ENCODE results near the gene LRRC75A.

Gene LRRC75A

GRCh38 chr17:16472539-16472938 lies 19.5 kb downstream of the LRRC75A start:
- no peak for DNase-seq (ENCODE audit: low read depth, low spot score)

- no peak for DNase-seq (ENCODE audit: low read depth, low spot score)
Observed at GRCh38 chr17:16471295-16471694, 20.7 kb downstream of the LRRC75A start.

GRCh38 chr17:16470265-16470664 lies 21.7 kb downstream of the LRRC75A start:
- no peak for DNase-seq (ENCODE audit: low read depth, low spot score)

- DNase-seq (ENCODE audit: low read depth, low spot score) = no peak
Observed at GRCh38 chr17:16468428-16468992, 23.5 kb downstream of the LRRC75A start.

- DNase-seq (ENCODE audit: low read depth, low spot score) = no peak
Observed at GRCh38 chr17:16467886-16468285, 24.1 kb downstream of the LRRC75A start.

- no peak for DNase-seq (ENCODE audit: low read depth, low spot score)
Observed at GRCh38 chr17:16467044-16467443, 24.9 kb downstream of the LRRC75A start.

GRCh38 chr17:16466407-16466806 lies 25.6 kb downstream of the LRRC75A start:
- DNase-seq (ENCODE audit: low read depth, low spot score) = no peak

- DNase-seq (ENCODE audit: low read depth, low spot score) = no peak
Observed at GRCh38 chr17:16465861-16466338, 26.1 kb downstream of the LRRC75A start.

- DNase-seq (ENCODE audit: low read depth, low spot score) = no peak
Observed at GRCh38 chr17:16465052-16465312, 27.0 kb downstream of the LRRC75A start.

- DNase-seq (ENCODE audit: low read depth, low spot score) = no peak
Observed at GRCh38 chr17:16464303-16465051, 27.5 kb downstream of the LRRC75A start.

GRCh38 chr17:16463358-16464302 lies 28.4 kb downstream of the LRRC75A start:
- no peak for DNase-seq (ENCODE audit: low read depth, low spot score)

GRCh38 chr17:16462070-16462864 lies 29.7 kb downstream of the LRRC75A start:
- DNase-seq (ENCODE audit: low read depth, low spot score) = no peak

- DNase-seq (ENCODE audit: low read depth, low spot score) = no peak
Observed at GRCh38 chr17:16461606-16461866, 30.5 kb downstream of the LRRC75A start.

GRCh38 chr17:16460796-16461605 lies 31.0 kb downstream of the LRRC75A start:
- no peak for DNase-seq (ENCODE audit: low read depth, low spot score)

- no peak for DNase-seq (ENCODE audit: low read depth, low spot score)
Observed at GRCh38 chr17:16459855-16460550, 32.0 kb downstream of the LRRC75A start.

- no peak for DNase-seq (ENCODE audit: low read depth, low spot score)
Observed at GRCh38 chr17:16459271-16459670, 32.7 kb downstream of the LRRC75A start.

- no peak for DNase-seq (ENCODE audit: low read depth, low spot score)
Observed at GRCh38 chr17:16456742-16457316, 35.2 kb downstream of the LRRC75A start.

GRCh38 chr17:16455997-16456741 lies 35.8 kb downstream of the LRRC75A start:
- no peak for DNase-seq (ENCODE audit: low read depth, low spot score)

- no peak for DNase-seq (ENCODE audit: low read depth, low spot score)
Observed at GRCh38 chr17:16453493-16453851, 38.5 kb downstream of the LRRC75A start.
